SJCRH30 (cell line): Measurements from ENCODE around the gene P2RY8. TPM values are rescaled to one million over a fixed set of nuclear protein-coding genes. Genes with fewer than 3 reads are reported as not detected.
"Not testable (repeated sequence)": the region's sequence is repeated elsewhere in the genome, so short reads cannot be mapped to it uniquely, and the experiment has no call there.

Experiments used
- DNase-seq, 2 experiments: peaks; one replicate each; pipeline ENCODE4 v3.0.0-alpha.2; 2015 to 2020
- H3K27ac ChIP-seq: fragments of 250-450 bp; sonication (Bioruptor Pico); 2 replicates; pipeline ENCODE4 v1.5.1; 2020; ENCODE audit warnings: mild to moderate bottlenecking, moderate library complexity
- H3K27me3 ChIP-seq: fragments of 250-450 bp; sonication (Bioruptor Pico); 2 replicates; pipeline ENCODE4 v1.5.1; 2020; ENCODE audit warnings: mild to moderate bottlenecking, moderate library complexity
- H3K36me3 ChIP-seq: fragments of 250-450 bp; sonication (Bioruptor Pico); 2 replicates; pipeline ENCODE4 v1.5.1; 2020; ENCODE audit warnings: mild to moderate bottlenecking, moderate library complexity
- H3K4me1 ChIP-seq: fragments of 250-450 bp; sonication (Bioruptor Pico); 2 replicates; pipeline ENCODE4 v1.5.1; 2020; ENCODE audit warnings: mild to moderate bottlenecking, moderate library complexity
- H3K4me3 ChIP-seq: fragments of 250-450 bp; sonication (Bioruptor Pico); 2 replicates; pipeline ENCODE4 v1.5.1; 2020; ENCODE audit warnings: mild to moderate bottlenecking, moderate library complexity
- H3K9me3 ChIP-seq: fragments of 250-450 bp; sonication (Bioruptor Pico); replicated peaks from 2 replicates; pipeline ENCODE4 v1.5.1; 2020; ENCODE audit warnings: mild to moderate bottlenecking, moderate library complexity
- total RNA-seq: library from RNA; depleted of rRNA; stranded (reverse); fragments of >200 nt; shearing (Covaris generic); gene quantifications from 2 replicates; pipeline ENCODE4 v1.2.3, GENCODE V29; 2014

The P2RY8 gene
- total RNA-seq, 1 experiment from 2014 or later, result 0.08 TPM

GRCh38 chrX:1529756-1530155 lies 7.2 kb downstream of the P2RY8 start:
- H3K27me3 ChIP-seq, result no peaks in the 10 kb centered on the region
- no peak overlapping the region for H3K4me3 ChIP-seq
- H3K36me3 ChIP-seq, result no peaks in the 10 kb centered on the region
- DNase-seq, result no peak
- H3K27ac ChIP-seq, result no peak overlapping the region
- H3K4me1 ChIP-seq, result no peaks in the 10 kb centered on the region
- no peaks in the 10 kb centered on the region for H3K9me3 ChIP-seq

GRCh38 chrX:1529328-1529727 lies 7.7 kb downstream of the P2RY8 start:
- H3K27me3 ChIP-seq, result no peaks in the 10 kb centered on the region
- no peaks in the 10 kb centered on the region for H3K36me3 ChIP-seq
- no peak overlapping the region for H3K4me3 ChIP-seq
- no peak for DNase-seq
- H3K4me1 ChIP-seq, result no peaks in the 10 kb centered on the region
- no peaks in the 10 kb centered on the region for H3K9me3 ChIP-seq
- no peak overlapping the region for H3K27ac ChIP-seq

- Histone ChIP-seq H3K36me3 (no peaks in the 10 kb centered on the region), H3K27ac (no peak overlapping the region), H3K27me3 (no peaks in the 10 kb centered on the region), H3K9me3 (no peaks in the 10 kb centered on the region), H3K4me3 (no peak overlapping the region), H3K4me1 (no peaks in the 10 kb centered on the region)
- DNase-seq, result no peak
Measured at GRCh38 chrX:1528884-1529203, 8.1 kb downstream of the P2RY8 start.

GRCh38 chrX:1528186-1528883 lies 8.7 kb downstream of the P2RY8 start:
- no peak overlapping the region for H3K4me3 ChIP-seq
- no peaks in the 10 kb centered on the region for H3K9me3 ChIP-seq
- no peaks in the 10 kb centered on the region for H3K27me3 ChIP-seq
- no peaks in the 10 kb centered on the region for H3K36me3 ChIP-seq
- no peak for DNase-seq
- no peak overlapping the region for H3K27ac ChIP-seq
- H3K4me1 ChIP-seq, result no peaks in the 10 kb centered on the region

GRCh38 chrX:1527457-1527856 lies 9.5 kb downstream of the P2RY8 start:
- Histone ChIP-seq H3K9me3 (no peaks in the 10 kb centered on the region), H3K27me3 (no peaks in the 10 kb centered on the region), H3K4me3 (no peak overlapping the region), H3K4me1 (no peaks in the 10 kb centered on the region), H3K36me3 (no peaks in the 10 kb centered on the region), H3K27ac (no peak overlapping the region)
- no peak for DNase-seq

- Histone ChIP-seq H3K9me3 (no peaks in the 10 kb centered on the region), H3K36me3 (no peaks in the 10 kb centered on the region), H3K4me3 (no peak overlapping the region), H3K27ac (no peak overlapping the region), H3K27me3 (no peaks in the 10 kb centered on the region), H3K4me1 (no peaks in the 10 kb centered on the region)
- no peak for DNase-seq
Measured at GRCh38 chrX:1526565-1526964, 10.4 kb downstream of the P2RY8 start.

GRCh38 chrX:1525583-1526355 lies 11.2 kb downstream of the P2RY8 start:
- Histone ChIP-seq H3K4me3 (no peak overlapping the region), H3K36me3 (no peaks in the 10 kb centered on the region), H3K27me3 (no peaks in the 10 kb centered on the region), H3K4me1 (no peaks in the 10 kb centered on the region), H3K9me3 (no peaks in the 10 kb centered on the region), H3K27ac (no peak overlapping the region)
- DNase-seq, result no peak

- Histone ChIP-seq H3K4me1 (no peaks in the 10 kb centered on the region), H3K27ac (no peak overlapping the region), H3K4me3 (no peak overlapping the region), H3K36me3 (no peaks in the 10 kb centered on the region), H3K27me3 (no peaks in the 10 kb centered on the region), H3K9me3 (no peaks in the 10 kb centered on the region)
- no peak for DNase-seq
Measured at GRCh38 chrX:1524874-1525582, 12.0 kb downstream of the P2RY8 start.

GRCh38 chrX:1522905-1523304 lies 14.1 kb downstream of the P2RY8 start:
- not testable (repeated sequence) for H3K36me3 ChIP-seq, H3K4me1 ChIP-seq, H3K4me3 ChIP-seq, H3K27ac ChIP-seq, H3K9me3 ChIP-seq, DNase-seq, H3K27me3 ChIP-seq

- Histone ChIP-seq H3K27me3 (no peaks in the 10 kb centered on the region), H3K36me3 (no peaks in the 10 kb centered on the region), H3K4me1 (no peaks in the 10 kb centered on the region), H3K4me3 (no peak overlapping the region), H3K9me3 (no peaks in the 10 kb centered on the region), H3K27ac (no peak overlapping the region)
- DNase-seq, result no peak
Measured at GRCh38 chrX:1521459-1521956, 15.5 kb downstream of the P2RY8 start.

- no peaks in the 10 kb centered on the region for H3K36me3 ChIP-seq
- H3K4me1 ChIP-seq, result no peaks in the 10 kb centered on the region
- H3K4me3 ChIP-seq, result no peak overlapping the region
- no peak for DNase-seq
- no peak overlapping the region for H3K27ac ChIP-seq
- no peaks in the 10 kb centered on the region for H3K27me3 ChIP-seq
- H3K9me3 ChIP-seq, result no peaks in the 10 kb centered on the region
Measured at GRCh38 chrX:1520350-1520749, 16.6 kb downstream of the P2RY8 start.

- no peaks in the 10 kb centered on the region for H3K9me3 ChIP-seq
- no peaks in the 10 kb centered on the region for H3K36me3 ChIP-seq
- H3K27me3 ChIP-seq, result no peaks in the 10 kb centered on the region
- no peaks in the 10 kb centered on the region for H3K4me1 ChIP-seq
- H3K4me3 ChIP-seq, result no peak overlapping the region
- no peak overlapping the region for H3K27ac ChIP-seq
- DNase-seq, result no peak
Measured at GRCh38 chrX:1519022-1519497, 17.9 kb downstream of the P2RY8 start.

GRCh38 chrX:1518512-1518911 lies 18.5 kb downstream of the P2RY8 start:
- H3K27me3 ChIP-seq, result no peaks in the 10 kb centered on the region
- no peak overlapping the region for H3K4me3 ChIP-seq
- no peaks in the 10 kb centered on the region for H3K4me1 ChIP-seq
- no peaks in the 10 kb centered on the region for H3K9me3 ChIP-seq
- no peak for DNase-seq
- H3K36me3 ChIP-seq, result no peaks in the 10 kb centered on the region
- no peak overlapping the region for H3K27ac ChIP-seq

GRCh38 chrX:1516596-1517104 lies 20.3 kb downstream of the P2RY8 start:
- Histone ChIP-seq H3K36me3 (no peaks in the 10 kb centered on the region), H3K27me3 (no peaks in the 10 kb centered on the region), H3K4me3 (no peak overlapping the region), H3K9me3 (no peaks in the 10 kb centered on the region), H3K27ac (no peak overlapping the region), H3K4me1 (no peaks in the 10 kb centered on the region)
- DNase-seq, result no peak

GRCh38 chrX:1511829-1512228 lies 25.2 kb downstream of the P2RY8 start:
- Histone ChIP-seq H3K9me3 (no peaks in the 10 kb centered on the region), H3K27me3 (no peaks in the 10 kb centered on the region), H3K4me1 (no peaks in the 10 kb centered on the region), H3K36me3 (no peaks in the 10 kb centered on the region), H3K4me3 (no peak overlapping the region), H3K27ac (no peak overlapping the region)
- DNase-seq, result no peak
